Subcutaneous adipose tissue (tissue), 4 donors: Measurements from ENCODE around the gene FILIP1. TPM values are rescaled to one million over a fixed set of nuclear protein-coding genes. Genes with fewer than 3 reads are reported as not detected.

Experiments used
- total RNA-seq, 4 donors: library from RNA; depleted of rRNA; stranded (reverse); fragments of >200 nt; gene quantifications; one replicate each; pipeline ENCODE4 v1.1.0, GENCODE V29; 2016
- TF ChIP-seq, protein P1 (sequence below): fragments of 450-650 bp; IDR thresholded peaks from one replicate; pipeline ENCODE4 v1.5.1; 2016; ENCODE audit warnings: low read depth, mild to moderate bottlenecking, control low read depth, antibody characterized with exemption, moderate library complexity

FILIP1 gene
- total RNA-seq, 4 donors from 2014 or later: 3.4 to 16.2 (median 5.8) TPM

DNA sequence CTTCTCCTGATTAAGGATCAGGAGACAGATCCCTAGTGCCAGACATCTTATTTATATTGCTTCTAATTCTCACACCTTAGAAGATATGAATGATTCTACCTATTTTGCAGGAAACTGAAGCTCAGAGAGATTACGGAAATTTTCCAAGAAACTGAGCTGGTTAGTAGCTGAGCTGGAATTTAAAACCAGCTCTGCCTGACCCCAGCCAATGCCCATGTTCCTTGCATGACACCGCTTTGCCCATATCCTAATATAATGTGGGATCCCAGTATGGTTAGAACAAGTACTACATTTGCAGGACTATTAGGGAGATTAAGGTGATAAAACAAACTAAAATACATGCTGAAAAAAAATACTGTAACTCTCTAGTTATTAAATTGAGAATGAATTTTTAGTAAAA lies 210.9 kb downstream of the FILIP1 start:
- TF ChIP-seq, protein P1, sequence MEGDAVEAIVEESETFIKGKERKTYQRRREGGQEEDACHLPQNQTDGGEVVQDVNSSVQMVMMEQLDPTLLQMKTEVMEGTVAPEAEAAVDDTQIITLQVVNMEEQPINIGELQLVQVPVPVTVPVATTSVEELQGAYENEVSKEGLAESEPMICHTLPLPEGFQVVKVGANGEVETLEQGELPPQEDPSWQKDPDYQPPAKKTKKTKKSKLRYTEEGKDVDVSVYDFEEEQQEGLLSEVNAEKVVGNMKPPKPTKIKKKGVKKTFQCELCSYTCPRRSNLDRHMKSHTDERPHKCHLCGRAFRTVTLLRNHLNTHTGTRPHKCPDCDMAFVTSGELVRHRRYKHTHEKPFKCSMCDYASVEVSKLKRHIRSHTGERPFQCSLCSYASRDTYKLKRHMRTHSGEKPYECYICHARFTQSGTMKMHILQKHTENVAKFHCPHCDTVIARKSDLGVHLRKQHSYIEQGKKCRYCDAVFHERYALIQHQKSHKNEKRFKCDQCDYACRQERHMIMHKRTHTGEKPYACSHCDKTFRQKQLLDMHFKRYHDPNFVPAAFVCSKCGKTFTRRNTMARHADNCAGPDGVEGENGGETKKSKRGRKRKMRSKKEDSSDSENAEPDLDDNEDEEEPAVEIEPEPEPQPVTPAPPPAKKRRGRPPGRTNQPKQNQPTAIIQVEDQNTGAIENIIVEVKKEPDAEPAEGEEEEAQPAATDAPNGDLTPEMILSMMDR: no peak

DNA sequence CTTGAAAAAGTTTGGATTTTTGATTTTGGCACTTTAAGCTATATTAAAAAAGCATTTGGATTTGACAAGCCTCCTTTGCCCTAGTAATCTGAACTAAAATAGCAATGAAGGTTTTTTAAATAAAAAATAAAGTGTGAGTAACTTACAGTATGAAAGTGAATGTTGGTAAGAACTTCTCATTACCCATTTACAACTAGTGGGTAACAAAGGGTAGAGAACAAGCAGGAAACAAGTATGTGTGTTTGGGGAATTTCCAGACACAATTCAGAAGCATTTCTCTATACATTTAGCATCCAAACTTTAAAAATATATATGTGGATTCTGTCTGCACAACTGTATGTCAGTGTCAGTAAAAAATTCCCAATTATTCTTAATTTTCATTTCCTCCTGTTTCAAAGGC lies 211.9 kb downstream of the FILIP1 start:
- TF ChIP-seq, protein P1: no peak

DNA sequence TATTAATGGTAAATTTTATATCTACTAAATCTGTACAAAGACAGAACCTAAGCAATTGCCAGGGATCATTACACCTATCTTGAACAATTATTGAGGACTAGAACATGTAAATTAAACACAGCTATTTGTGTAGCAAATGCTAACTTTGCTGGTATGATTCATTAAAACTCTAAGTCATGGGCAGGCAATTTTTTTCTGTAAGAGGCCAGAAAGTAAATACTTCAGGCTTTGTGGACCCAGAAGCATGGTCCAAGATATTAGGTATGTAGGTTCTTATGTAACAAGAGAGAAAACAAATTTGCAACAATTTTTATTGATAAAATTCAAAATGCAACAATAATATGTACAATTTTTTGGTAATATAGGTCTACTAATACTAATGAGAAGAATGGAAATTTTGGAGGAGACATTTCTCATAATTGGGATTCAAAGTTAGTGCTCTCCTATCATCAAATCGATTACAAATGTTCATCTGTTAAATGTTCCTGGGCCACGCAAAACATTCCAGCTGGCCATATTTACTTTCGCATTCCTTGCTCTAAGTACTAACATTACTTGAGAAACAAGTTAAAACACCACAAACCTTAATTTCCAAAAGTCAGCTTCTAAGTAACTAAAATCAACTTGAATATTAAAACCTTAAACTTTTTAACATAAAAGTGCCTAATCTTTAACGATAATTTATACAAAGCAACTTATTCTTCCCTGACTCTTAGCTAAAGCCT lies 213.3 kb downstream of the FILIP1 start:
- TF ChIP-seq, protein P1: no peak

DNA sequence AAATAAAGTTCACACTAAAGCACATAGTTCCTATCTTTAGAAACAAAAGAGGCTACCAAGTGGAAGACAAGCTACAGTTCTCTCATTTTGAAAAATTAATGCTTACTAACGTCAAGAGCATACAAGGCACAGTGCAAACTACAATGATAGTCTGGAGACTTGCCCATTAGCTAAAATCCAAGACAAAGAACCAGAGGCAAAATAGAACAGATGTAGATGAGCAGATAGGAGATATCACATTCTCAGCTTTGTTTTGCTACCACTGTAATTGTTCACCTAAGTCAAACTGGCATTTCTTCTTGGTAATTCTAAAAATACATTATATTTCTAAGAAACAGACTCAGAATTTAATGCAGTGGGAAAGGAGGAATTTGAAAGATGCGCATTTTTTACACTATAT lies 214.2 kb downstream of the FILIP1 start:
- TF ChIP-seq, protein P1: no peak

DNA sequence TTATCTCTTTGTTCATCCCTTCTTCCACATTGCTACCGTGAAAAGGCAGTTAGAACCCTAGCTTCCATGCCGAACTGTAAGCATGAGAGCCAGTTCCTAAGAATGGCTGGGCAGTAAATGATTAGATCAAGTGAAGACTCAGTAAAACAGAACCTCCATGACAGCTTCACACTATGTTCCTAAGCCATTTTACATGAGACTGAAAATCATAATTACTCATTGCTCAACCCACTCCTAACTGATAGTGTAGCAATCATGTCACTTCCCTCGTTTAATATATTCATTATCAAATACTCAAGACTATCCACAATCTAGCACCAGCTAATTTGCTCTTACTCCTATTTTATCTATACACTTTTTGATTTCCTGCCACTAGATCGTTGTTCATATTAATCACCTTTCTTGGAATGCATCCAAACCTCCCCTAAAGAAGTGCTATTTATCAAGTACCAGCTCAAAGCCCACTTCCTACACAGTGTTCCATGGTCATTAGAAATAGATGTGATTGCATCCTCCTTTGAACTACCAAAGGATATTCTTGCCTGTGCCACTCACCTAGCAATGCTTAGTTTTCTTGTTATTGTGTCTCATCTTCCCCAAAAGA lies 215.0 kb downstream of the FILIP1 start:
- TF ChIP-seq, protein P1: no peak

DNA sequence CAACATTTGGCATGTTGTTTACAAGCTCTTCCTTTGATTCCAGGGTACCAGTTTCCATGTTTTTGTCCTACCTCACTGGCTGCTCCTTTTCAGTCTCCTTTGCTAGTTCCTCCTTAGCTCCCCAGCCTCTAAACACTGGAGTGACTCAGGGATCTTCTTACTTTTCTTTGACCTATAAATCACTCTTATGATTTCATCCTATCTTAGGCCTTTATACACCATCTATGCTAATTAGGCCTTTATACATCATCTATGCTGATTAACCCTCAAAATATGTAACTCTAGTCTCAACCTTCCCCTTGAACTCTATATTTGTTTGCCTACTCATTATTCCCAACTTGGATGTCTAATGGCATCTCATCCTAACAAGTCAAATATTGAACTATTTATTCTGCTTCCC lies 218.5 kb downstream of the FILIP1 start:
- TF ChIP-seq, protein P1: no peak

DNA sequence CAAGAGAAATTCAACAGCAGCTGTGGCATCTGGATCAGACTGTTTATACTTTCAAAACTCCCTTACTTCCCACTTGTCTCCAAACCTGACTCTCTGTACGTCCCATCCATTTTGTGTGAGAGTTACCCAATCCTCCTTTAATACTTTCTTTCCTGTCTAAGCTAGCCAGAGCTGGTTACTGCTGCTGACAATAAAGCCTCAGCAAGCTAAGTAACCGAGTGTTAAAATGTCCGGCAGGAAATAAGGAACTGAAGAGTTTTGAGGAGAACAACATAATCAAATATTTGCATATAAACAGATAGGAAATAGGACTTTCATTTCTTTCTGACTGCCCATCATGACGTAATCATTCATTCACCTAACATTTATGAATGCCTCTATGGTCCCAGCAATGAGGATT lies 220.6 kb downstream of the FILIP1 start:
- TF ChIP-seq, protein P1: no peak
